Epithelial cell of proximal tubule (primary cell): Measurements from ENCODE around the gene CDK19. TPM values are rescaled to one million over a fixed set of nuclear protein-coding genes. Genes with fewer than 3 reads are reported as not detected.

Experiments
- DNase-seq: peaks from one replicate; pipeline ENCODE4 v3.0.0-alpha.2; 2011; ENCODE audit warnings: low read depth
- H3K4me3 ChIP-seq: 2 replicates; pipeline ENCODE4 v1.5.1; 2011; ENCODE audit warnings: low read depth, mild to moderate bottlenecking, low read length
- CTCF ChIP-seq: conservative IDR thresholded peaks from 2 replicates; pipeline ENCODE4 v1.5.1; 2012; ENCODE audit warnings: low read depth, mild to moderate bottlenecking, low read length
- total RNA-seq: library from RNA; depleted of rRNA; stranded (reverse); fragments of >200 nt; gene quantifications from 2 replicates; pipeline ENCODE4 v1.2.3, GENCODE V29; 2015

CDK19 gene
- total RNA-seq, 1 donor from 2014 or later: 6.3 TPM

DNA sequence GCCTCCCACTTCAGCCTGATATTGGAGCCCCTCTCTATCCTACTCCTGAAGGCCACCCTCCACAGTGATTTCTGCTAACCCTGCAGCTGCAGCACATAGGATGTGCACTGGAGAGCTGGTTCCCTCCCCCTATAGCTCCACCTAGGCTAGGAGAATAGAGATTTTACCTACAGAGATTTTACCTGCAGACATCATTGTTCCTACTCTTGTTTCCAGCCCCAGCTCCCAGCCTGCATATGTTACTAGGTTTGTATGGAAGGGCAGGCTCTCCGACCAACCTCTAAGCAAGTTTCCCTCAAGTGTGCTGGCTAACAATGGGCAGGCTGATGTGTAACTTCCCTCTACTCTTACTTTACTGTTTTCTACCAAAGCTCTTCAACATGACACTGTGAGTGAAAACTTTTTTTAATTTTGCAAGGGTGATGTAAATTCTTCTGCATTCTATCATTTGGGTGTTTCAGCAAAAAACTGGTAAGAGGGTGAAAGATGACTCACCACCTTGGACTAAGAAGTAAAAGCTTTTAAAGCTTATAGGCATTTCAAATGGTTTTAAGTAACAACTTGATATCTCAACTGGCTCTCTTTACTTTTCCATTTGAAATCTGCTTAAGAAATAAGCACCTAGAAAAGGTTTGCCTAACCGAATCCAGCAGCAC, 106.8 kb downstream of the CDK19 start:
- TF ChIP-seq CTCF: no peak
- no peak overlapping the region for H3K4me3 ChIP-seq
- no peak for DNase-seq

- DNase-seq: no peak
- no peak for TF ChIP-seq CTCF
- no peak overlapping the region for H3K4me3 ChIP-seq
Measured at GRCh38 chr6:110705543-110705942, 109.7 kb downstream of the CDK19 start.

GRCh38 chr6:110703906-110704594, 111.2 kb downstream of the CDK19 start:
- no peak for TF ChIP-seq CTCF
- peak; percentile 43 for DNase-seq
- H3K4me3 ChIP-seq: no peak overlapping the region

DNA sequence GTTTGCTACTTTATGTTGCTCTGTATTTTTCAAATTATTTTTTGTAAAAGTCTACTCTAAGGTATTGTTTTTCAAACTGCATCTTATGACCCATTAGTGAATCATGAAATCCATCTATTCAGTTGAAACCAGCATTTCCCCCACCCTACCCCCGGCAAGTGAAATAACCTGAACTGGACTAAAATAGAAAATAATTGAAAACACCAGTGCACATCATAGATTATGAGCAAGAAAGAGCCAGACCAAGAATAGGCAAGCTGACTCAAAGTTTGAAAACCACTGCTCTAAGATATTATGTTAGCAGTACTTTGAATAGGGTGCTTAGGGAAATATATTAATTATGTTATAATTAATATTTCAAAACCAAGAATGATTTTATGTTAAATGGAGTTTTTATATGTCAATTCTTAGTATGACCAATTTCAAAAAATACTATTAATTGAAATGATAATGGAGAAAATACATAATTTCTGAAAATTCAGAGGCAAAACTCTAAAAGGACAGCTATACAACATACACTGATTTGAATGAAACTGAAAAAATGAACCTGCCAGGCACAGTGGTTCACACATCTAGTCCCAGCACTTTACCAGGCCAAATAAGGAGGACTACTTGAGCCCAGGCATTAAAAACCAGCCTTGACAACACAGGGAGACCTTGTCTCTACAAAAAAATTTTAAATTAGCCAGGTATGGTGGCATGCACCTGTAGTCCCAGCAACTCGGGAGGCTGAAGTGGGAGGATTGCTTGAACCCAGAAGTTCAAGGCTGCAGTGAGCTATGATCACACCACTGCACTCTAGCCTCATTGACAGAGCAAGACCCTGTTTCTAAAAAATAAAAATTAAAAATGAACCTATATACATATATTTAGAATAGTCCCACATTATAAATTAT, 112.0 kb downstream of the CDK19 start:
- no peak overlapping the region for H3K4me3 ChIP-seq
- DNase-seq: no peak
- no peak for TF ChIP-seq CTCF

DNA sequence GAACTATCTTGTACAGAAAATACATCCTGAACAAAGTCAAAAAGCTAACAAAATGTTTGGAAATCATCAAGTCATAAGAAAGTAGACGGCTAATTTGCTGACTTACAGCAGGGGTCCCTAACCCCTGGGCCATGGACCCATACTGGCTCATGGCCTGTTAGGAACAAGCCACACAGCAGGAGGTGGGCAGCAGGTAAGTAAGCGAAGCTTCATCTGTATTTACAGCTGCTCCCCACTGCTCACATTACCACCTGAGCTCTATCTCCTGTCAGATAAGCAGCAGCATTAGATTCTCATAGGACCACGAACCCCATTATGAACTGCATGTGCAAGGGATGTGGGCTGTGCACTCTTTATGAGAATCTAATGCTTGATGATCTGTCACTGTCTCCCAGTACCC, 115.5 kb downstream of the CDK19 start:
- TF ChIP-seq CTCF: no peak
- H3K4me3 ChIP-seq: no peak overlapping the region
- DNase-seq: no peak

DNA sequence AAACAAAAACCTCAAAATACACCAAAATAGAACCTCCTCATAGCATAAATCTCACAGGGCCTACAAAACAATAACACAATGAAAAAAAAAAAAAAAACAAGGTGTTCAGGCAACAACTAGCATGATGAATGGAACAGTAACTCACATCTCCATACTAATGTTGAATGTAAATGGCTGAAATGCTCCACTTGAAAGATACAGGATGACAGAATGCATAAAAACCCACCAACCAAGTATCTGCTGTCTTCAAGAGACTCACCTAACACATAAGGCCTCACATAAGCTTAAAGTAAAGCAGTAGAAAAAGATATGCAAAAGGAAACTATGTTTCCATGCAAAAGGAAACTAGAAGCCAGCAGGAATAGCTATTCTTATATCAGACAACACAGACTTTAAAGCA, 121.3 kb downstream of the CDK19 start:
- H3K4me3 ChIP-seq: no peak overlapping the region
- DNase-seq: no peak
- TF ChIP-seq CTCF: no peak
